ENCODE data around the gene SEPTIN2. TPM values are rescaled to one million over a fixed set of nuclear protein-coding genes. Genes with fewer than 3 reads are reported as not detected.
A peak's percentile ranks its signal among the peaks of the same experiment; 100 is the strongest.

Gene SEPTIN2
- total and polyA plus RNA-seq, 10 of the 15 experiments (the other 5 are each of a cell fraction or from before 2014, with no cell fraction given), result 169 to 474 (median 269) TPM

GRCh38 chr2:241309684-241310117 is 6.0 kb upstream of the SEPTIN2 start (continued):
- TF ChIP-seq TAF1 (IDR thresholded peaks at IDR 0.05; ENCODE audit: borderline replicate concordance, low read depth, low read length) (peak; percentile 56; the same call in 1 of the 2 replicates), HDGF (IDR thresholded peaks at IDR 0.05) (peak; percentile 21; the same call in 1 of the 2 replicates), RAD21 (IDR thresholded peaks at IDR 0.05; ENCODE audit: insufficient read depth, low read depth, low read length) (no peak), CREM (IDR thresholded peaks at IDR 0.05; ENCODE audit: low read depth) (peak; percentile 38; the same call in 1 of the 2 replicates), EP300 (IDR thresholded peaks at IDR 0.05; ENCODE audit: borderline replicate concordance in 1 of 2, control insufficient read depth in 1 of 2, low read depth in 2 of 2, low read length in 2 of 2) (peak; percentile 38 to 81; a peak in 1 of 4 replicates), POLR2AphosphoS5 (IDR thresholded peaks at IDR 0.05; ENCODE audit: low read length) (0 out of 2 replicates have a peak, but pooled peaks have one; percentile 55), BHLHE40 (IDR thresholded peaks at IDR 0.05; ENCODE audit: borderline replicate concordance in 1 of 2, low read depth in 2 of 2, low read length in 1 of 2) (peak; percentile 81 to 83), SKIL (IDR thresholded peaks at IDR 0.05; ENCODE audit: low read depth, poor library complexity, severe bottlenecking) (peak; percentile 26), ZNF384 (IDR thresholded peaks at IDR 0.05; ENCODE audit: borderline replicate concordance, low read depth, low read length) (no peak), CHD2 (IDR thresholded peaks at IDR 0.05; ENCODE audit: borderline replicate concordance, low read depth, low read length) (0 out of 2 replicates have a peak, but pooled peaks have one; percentile 23), TBL1XR1 (IDR thresholded peaks at IDR 0.05; ENCODE audit: low read depth, low read length) (peak; percentile 37; the same call in 1 of the 2 replicates), DPF2 (IDR thresholded peaks at IDR 0.05) (0 out of 2 replicates have a peak, but pooled peaks have one; percentile 50), IKZF1 (conservative IDR thresholded peaks at IDR 0.05) (peak; percentile 78), CBX3 (IDR thresholded peaks at IDR 0.05; ENCODE audit: borderline replicate concordance, low read depth) (no peak), BCL11A (IDR thresholded peaks at IDR 0.05; ENCODE audit: low read depth, low read length) (peak; percentile 68; the same call in 1 of the 2 replicates), POLR2A (IDR thresholded peaks at IDR 0.05; ENCODE audit: low read depth, low read length) (0 out of 2 replicates have a peak, but pooled peaks have one; percentile 35)

Data from GM12878 (cell line).